Measurements from ENCODE around the gene HSPA1A.

HSPA1A gene

DNA sequence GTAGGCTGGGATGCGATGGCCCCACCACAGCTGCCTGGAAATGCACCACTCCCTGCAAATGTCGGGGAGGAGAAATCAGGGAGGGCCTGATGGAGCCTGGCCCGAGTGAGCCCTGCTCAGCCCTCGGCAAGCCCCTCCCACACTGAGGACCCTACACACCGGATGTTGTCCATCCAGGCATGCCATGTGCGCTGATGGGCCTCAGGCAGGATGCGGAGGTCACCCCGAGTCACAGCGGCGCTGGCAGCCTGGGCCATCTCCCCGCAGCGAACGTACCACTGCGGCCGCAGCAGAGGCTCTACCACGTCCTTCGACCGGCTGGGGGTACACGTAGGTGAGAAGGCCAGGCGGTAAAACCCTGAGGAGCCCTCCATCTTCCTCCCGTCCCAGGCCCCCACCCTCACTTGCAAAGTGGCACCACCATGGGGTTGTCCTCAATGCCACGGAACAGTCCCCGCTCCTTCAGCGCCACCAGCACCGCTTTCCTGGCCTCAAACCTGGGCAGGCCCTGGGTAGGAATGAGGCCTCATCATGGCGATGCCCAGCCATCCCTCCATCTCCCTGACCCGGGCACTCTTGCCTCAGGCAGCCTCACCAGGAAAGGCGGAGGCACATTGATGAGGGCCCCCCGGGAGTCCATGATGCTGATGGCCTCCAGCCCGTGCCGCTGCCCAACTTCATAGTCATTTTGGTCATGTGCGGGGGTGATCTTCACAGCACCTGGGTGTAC, 33.1 kb upstream of the HSPA1A start:
- peaks cover 10 to 79% of the 10 kb centered on the region in 2 experiments; a peak in 2 of 3 replicates for H3K36me3 ChIP-seq (ENCODE audit: control insufficient read depth in 2 of 2, insufficient read depth in 1 of 2, low read length in 2 of 2)
- H3K9me3 ChIP-seq (ENCODE audit: control insufficient read depth, insufficient read depth, low read depth, low read length) = no peaks in the 10 kb centered on the region
- ChIA-PET POLR2A (interaction anchor here (2.1 to 2.4 kb wide), 1 partner anchor 45 kb away, joined by 10 to 17 read pairs; the partner anchor contains the start of gene HSPA1B), CTCF (interaction anchor here (0.7 to 7.5 kb wide), 3 partner anchors 13 to 50 kb away, joined by 3 to 50 read pairs (median 3); no protein-coding TSS in a partner anchor)
- TF ChIP-seq ZNF280D (tag by site-specific recombination; IDR thresholded peaks at IDR 0.05) = no peak
- TF ChIP-seq, protein P1, sequence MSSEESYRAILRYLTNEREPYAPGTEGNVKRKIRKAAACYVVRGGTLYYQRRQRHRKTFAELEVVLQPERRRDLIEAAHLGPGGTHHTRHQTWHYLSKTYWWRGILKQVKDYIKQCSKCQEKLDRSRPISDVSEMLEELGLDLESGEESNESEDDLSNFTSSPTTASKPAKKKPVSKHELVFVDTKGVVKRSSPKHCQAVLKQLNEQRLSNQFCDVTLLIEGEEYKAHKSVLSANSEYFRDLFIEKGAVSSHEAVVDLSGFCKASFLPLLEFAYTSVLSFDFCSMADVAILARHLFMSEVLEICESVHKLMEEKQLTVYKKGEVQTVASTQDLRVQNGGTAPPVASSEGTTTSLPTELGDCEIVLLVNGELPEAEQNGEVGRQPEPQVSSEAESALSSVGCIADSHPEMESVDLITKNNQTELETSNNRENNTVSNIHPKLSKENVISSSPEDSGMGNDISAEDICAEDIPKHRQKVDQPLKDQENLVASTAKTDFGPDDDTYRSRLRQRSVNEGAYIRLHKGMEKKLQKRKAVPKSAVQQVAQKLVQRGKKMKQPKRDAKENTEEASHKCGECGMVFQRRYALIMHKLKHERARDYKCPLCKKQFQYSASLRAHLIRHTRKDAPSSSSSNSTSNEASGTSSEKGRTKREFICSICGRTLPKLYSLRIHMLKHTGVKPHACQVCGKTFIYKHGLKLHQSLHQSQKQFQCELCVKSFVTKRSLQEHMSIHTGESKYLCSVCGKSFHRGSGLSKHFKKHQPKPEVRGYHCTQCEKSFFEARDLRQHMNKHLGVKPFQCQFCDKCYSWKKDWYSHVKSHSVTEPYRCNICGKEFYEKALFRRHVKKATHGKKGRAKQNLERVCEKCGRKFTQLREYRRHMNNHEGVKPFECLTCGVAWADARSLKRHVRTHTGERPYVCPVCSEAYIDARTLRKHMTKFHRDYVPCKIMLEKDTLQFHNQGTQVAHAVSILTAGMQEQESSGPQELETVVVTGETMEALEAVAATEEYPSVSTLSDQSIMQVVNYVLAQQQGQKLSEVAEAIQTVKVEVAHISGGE (tag by site-specific recombination; conservative IDR thresholded peaks at IDR 0.05; ENCODE audit: low read depth) = no peak
- TF ChIP-seq ZNF16 (tag by site-specific recombination; IDR thresholded peaks at IDR 0.05; ENCODE audit: low read depth) = no peak
- TF ChIP-seq MYNN (tag by site-specific recombination; IDR thresholded peaks at IDR 0.05; ENCODE audit: borderline replicate concordance) = no peak
- TF ChIP-seq ZNF354C (tag by site-specific recombination; IDR thresholded peaks at IDR 0.05; ENCODE audit: borderline replicate concordance, low read depth) = no peak
- no peak for TF ChIP-seq SP2 (tag by site-specific recombination; IDR thresholded peaks at IDR 0.05)
- TF ChIP-seq, protein P2, sequence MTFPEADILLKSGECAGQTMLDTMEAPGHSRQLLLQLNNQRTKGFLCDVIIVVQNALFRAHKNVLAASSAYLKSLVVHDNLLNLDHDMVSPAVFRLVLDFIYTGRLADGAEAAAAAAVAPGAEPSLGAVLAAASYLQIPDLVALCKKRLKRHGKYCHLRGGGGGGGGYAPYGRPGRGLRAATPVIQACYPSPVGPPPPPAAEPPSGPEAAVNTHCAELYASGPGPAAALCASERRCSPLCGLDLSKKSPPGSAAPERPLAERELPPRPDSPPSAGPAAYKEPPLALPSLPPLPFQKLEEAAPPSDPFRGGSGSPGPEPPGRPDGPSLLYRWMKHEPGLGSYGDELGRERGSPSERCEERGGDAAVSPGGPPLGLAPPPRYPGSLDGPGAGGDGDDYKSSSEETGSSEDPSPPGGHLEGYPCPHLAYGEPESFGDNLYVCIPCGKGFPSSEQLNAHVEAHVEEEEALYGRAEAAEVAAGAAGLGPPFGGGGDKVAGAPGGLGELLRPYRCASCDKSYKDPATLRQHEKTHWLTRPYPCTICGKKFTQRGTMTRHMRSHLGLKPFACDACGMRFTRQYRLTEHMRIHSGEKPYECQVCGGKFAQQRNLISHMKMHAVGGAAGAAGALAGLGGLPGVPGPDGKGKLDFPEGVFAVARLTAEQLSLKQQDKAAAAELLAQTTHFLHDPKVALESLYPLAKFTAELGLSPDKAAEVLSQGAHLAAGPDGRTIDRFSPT (tag by site-specific recombination; IDR thresholded peaks at IDR 0.05) = peak; percentile 34; the same call in 1 of the 2 replicates
- H3K27ac ChIP-seq (ENCODE audit: extremely low read depth, low read depth, low read length) = no peak overlapping the region
- H3K4me3 ChIP-seq (ENCODE audit: low read depth, low read length) = no peak overlapping the region
- H3K4me1 ChIP-seq (ENCODE audit: control insufficient read depth, insufficient read depth, low read length) = no peaks in the 10 kb centered on the region; the same call in 1 of the 2 replicates

DNA sequence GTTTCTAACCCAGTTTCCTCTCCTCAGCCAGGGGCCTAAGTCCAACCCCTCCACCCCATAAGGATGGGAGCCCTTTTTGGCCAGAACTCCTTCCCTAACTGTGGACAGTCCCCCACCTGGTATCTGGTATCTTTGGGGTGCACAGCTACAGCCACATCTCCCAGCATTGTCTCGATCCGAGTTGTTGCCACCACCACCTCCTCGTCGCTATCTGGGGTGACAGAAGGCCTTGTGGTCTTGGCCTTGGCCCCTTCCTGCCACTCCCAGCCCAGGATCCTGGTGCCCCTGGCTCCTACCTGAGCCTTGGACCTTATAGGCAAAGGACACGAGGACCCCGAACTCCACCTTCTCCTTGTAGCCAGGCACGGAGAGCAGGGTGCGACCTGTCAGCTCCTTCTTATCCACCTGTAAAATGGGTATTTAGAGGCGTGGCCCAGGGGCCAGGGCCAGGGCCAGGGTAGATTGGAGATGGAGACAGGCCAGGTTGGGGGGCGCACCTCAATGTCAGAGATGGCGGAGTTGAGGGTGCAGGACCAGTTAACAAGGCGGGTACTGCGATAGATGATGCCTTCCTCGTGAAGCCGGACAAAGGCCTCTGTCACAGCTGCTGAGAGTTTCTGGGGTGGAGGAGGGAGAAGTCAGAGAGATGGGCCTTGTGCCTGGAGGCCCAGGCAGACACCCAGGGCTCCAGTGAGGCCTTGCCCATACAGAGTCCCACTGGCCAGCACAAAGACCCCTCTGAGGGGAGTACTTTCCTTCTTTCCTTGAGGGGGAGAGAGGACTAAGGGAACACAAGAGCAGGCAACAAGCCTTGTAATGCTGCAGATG, 31.0 kb upstream of the HSPA1A start:
- no peak overlapping the region for H3K4me3 ChIP-seq (ENCODE audit: low read depth, low read length)
- ChIA-PET POLR2A (interaction anchor here (0.8 to 2.1 kb wide), 3 partner anchors 14 to 43 kb away, joined by 3 to 10 read pairs (median 3); partner anchors contain the start of genes HSPA1B and LSM2), CTCF (interaction anchor here (0.9 to 7.5 kb wide), 5 partner anchors 11 to 22 kb away, joined by 4 to 50 read pairs (median 4); partner anchors contain the start of gene LSM2)
- H3K9me3 ChIP-seq (ENCODE audit: control insufficient read depth, insufficient read depth, low read depth, low read length) = no peaks in the 10 kb centered on the region
- H3K27ac ChIP-seq (ENCODE audit: extremely low read depth, low read depth, low read length) = no peak overlapping the region
- peaks cover 16 to 72% of the 10 kb centered on the region in 2 experiments for H3K36me3 ChIP-seq (ENCODE audit: control insufficient read depth in 2 of 2, insufficient read depth in 1 of 2, low read length in 2 of 2)
- no peaks in the 10 kb centered on the region for H3K4me1 ChIP-seq (ENCODE audit: control insufficient read depth, insufficient read depth, low read length)
- TF ChIP-seq, protein P2 (tag by site-specific recombination; IDR thresholded peaks at IDR 0.05) = no peak
- TF ChIP-seq ZNF423 (tag by site-specific recombination; IDR thresholded peaks at IDR 0.05) (no peak), ZNF530 (tag by site-specific recombination; IDR thresholded peaks at IDR 0.05; ENCODE audit: low read depth) (no peak), ZNF311 (tag by site-specific recombination; IDR thresholded peaks at IDR 0.05; ENCODE audit: borderline replicate concordance) (no peak), ZNF677 (tag by site-specific recombination; IDR thresholded peaks at IDR 0.05) (no peak), ZNF488 (tag by site-specific recombination; IDR thresholded peaks at IDR 0.05) (no peak), ZNF239 (tag by site-specific recombination; IDR thresholded peaks at IDR 0.05) (no peak), ZNF24 (tag by site-specific recombination; IDR thresholded peaks at IDR 0.05) (no peak), ZNF660 (tag by site-specific recombination; IDR thresholded peaks at IDR 0.05) (no peak)
- TF ChIP-seq, protein P3, sequence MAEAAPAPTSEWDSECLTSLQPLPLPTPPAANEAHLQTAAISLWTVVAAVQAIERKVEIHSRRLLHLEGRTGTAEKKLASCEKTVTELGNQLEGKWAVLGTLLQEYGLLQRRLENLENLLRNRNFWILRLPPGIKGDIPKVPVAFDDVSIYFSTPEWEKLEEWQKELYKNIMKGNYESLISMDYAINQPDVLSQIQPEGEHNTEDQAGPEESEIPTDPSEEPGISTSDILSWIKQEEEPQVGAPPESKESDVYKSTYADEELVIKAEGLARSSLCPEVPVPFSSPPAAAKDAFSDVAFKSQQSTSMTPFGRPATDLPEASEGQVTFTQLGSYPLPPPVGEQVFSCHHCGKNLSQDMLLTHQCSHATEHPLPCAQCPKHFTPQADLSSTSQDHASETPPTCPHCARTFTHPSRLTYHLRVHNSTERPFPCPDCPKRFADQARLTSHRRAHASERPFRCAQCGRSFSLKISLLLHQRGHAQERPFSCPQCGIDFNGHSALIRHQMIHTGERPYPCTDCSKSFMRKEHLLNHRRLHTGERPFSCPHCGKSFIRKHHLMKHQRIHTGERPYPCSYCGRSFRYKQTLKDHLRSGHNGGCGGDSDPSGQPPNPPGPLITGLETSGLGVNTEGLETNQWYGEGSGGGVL (tag by site-specific recombination; IDR thresholded peaks at IDR 0.05) = no peak

Measured in HEK293 (cell line).